Measurements from ENCODE around the gene SMARCA4.
A peak's percentile ranks its signal among the peaks of the same experiment; 100 is the strongest.
"Not testable (repeated sequence)": the region's sequence is repeated elsewhere in the genome, so short reads cannot be mapped to it uniquely, and the experiment has no call there.

SMARCA4 gene

DNA sequence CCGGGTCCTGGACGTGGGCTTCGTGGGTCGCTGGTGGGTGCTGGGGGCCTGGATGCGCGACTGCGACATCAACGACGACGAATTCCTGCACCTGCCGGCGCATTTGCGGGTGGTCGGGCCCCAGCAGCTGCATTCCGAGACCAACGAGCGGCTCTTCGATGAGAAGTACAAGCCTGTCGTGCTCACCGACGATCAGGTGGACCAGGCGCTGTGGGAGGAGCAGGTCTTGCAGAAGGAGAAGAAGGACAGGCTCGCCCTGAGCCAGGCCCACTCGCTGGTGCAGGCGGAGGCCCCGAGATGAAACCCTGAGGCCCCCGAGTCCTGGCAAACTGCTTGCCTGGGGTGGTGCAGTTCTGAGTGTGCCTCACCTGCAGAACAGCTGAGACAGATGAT is 31.4 kb upstream of the SMARCA4 start:
- no peak for DNase-seq

DNA sequence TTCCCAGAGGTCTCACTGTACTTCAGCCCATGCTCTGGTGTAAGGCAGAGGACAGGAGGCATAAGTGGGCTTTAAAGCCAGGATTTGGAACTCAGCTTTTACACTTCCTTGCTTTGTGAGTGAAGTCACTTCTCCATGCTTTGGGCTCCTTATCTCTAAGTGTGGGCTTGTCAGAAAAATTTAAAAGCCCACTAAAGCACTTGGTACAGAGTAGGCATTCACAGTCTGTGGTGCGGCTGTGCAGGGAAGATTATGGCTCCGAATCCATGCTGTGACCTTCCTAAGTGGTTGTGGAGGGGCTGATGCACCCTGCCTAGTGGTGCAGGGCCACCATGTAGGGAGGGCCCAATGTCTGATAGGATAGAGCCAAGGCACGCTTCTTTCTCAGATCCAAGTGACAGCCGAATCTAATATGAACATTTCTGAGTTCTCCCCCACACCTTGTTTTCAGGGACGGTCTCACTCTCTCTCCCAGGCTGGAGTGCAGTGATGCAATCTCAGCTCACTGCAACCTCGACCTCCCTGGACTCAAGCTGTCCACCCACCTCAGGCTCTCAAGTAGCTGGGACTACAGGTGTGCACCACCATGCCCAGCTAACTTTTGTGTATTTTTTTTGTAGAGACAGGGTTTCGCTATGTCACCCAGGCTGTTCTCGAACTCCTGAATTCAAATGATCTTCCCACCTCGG is 25.3 kb upstream of the SMARCA4 start:
- DNase-seq, result no peak

DNA sequence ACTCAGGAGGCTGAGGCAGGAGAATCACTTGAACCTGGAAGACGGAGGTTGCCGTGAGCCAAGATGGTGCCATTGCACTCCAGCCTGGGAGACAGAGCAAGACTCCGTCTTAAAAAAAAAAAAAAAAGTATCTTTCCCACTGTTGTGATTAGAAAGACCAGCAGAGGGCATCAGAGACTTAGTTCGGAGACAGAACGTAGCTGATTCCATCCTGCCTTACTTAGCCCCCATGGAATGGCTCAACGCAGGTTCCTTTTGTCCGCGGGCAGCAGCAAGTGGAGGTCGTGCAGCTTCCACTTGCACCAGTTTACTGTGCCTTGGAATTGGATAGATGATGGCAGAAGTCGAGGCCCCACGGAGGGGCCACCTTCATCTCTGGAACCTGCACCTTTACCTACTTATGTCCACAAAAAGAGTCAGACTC is 24.2 kb upstream of the SMARCA4 start:
- DNase-seq, result no peak

DNA sequence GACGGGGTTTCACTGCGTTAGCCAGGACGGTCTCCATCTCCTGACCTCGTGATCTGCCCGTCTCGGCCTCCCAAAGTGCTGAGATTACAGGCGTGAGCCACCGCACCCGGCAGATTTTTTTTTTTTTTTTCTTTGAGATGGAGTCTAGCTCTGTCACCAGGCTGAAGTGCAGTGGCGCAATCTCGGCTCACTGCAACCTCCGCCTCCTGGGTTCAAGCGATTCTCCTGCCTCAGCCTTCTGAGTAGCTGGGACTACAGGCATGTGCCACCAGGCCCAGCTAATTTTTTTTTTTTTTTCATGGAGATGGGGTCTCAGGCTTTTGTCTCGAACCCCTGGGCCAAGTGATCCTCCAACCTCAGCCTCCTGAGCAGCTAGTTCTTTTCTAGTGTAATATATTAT is 19.2 kb upstream of the SMARCA4 start:
- not testable (repeated sequence) for DNase-seq

DNA sequence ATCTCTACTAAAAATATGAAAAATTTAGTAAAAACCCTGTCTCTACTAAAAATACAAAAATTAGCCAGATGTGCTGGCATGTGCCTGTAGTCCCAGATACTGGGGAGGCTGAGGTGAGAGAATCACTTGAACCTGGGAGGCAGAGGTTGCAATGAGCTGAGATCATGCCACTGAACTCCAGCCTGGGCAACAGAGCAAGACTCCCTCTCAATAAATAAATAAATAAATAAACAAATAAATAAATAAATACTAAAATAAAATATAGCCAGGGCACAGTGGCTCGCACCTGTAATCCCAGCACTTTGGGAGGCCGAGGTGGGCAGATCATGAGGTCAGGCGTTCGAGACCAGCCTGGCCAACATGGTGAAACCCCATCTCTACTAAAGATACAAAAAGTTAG is 17.4 kb upstream of the SMARCA4 start:
- not testable (repeated sequence) for DNase-seq

DNA sequence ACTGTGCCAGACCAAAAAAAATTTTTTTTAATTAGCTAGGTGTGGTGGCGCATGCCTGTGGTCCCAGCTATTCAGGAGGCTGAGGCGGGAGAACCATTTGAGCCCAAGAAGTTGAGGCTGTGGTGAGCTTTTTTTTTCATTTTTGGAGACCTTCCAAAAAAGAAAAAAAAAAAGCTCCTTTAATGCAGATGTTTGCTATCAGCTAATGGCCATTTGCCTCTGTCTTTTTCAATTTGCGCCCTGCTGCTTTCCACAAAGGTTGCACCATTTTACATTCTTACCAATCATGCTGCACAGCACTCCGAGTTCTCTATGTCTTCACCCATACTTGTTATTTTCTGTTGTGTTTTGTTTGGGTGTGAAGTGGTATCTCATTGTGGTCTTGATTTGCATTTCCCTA is 15.6 kb upstream of the SMARCA4 start:
- DNase-seq, result no peak

DNA sequence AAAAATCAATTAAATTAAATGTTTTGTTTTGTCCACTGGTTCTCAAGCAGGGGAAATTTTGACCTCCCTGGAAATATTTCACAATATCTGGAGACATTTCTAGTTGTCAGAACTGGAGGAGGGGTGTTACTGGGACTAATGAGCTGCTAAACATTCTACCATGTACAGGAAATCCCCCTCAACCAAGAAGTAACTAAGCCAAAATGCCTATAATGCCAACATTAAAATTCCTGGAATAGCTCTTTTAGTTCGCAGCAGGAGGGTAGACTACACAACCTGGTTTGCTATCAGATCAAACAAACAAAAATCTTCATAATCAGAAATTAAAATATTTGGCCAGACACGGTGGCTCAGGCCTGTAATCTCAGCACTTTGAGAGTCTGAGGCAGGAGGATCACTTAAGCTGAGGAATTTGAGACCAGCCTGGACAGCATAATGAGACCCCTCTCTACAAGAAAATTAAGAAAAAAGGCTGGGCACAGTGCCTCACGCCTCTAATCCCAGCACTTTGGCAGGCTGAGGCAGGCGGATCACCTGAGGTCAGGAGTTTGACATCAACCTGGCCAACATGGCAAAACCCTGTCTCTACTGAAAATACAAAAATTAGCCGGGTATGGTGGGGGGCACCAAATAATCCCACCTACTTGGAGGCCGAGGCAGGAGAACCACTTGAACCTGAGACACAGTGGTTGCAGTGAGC is 13.7 kb upstream of the SMARCA4 start:
- no peak for DNase-seq

DNA sequence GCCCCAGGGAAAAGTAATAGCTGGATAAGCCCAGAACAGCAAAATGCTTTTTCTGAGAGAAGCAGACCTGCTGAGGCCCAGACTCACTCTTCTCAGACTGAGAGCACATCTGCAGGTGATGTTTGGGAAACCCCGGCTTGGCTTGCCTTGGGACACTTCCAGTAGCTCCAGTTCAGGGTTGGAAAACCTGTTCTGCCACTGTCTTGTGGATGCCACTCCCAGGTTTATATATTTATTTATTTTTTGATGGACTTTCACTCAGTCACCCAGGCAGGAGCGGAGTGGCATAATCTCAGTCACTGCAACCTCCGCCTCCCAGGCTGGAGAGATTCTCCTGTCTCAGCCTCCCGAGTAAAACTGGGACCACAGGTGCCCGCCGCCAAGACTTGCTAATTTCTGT is 8.0 kb upstream of the SMARCA4 start:
- DNase-seq, result no peak

DNA sequence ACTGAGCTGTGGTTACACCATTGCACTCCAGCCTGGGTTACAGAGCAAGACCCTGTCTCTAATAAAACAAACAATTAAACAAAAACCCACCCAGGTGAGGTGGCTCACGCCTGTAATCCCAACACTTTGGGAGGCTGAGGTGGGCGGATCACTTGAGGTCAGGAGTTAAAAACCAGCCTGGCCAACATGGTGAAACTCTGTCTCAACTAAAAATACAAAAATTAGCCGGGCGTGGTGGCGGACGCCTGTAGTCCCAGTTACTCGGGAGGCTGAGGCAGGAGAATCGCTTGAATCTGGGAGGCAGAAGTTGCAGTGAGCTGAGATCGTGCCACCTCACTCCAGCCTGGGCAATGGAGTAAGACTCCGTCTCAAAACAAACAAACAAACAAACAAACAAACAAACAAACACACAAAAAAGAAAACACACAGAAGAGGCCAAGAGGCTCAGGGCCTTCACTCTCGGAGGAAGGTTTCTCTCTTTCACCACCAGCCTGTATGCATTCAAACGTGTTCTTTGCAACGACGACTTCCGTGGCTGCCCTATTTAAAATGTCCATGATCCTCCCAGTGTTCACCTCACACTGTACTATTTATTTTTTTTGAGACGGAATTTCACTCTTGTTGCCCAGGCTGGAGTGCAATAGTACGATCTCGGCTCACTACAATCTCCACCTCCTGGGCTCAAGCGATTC is 1.4 kb upstream of the SMARCA4 start:
- DNase-seq, result not testable (repeated sequence)

DNA sequence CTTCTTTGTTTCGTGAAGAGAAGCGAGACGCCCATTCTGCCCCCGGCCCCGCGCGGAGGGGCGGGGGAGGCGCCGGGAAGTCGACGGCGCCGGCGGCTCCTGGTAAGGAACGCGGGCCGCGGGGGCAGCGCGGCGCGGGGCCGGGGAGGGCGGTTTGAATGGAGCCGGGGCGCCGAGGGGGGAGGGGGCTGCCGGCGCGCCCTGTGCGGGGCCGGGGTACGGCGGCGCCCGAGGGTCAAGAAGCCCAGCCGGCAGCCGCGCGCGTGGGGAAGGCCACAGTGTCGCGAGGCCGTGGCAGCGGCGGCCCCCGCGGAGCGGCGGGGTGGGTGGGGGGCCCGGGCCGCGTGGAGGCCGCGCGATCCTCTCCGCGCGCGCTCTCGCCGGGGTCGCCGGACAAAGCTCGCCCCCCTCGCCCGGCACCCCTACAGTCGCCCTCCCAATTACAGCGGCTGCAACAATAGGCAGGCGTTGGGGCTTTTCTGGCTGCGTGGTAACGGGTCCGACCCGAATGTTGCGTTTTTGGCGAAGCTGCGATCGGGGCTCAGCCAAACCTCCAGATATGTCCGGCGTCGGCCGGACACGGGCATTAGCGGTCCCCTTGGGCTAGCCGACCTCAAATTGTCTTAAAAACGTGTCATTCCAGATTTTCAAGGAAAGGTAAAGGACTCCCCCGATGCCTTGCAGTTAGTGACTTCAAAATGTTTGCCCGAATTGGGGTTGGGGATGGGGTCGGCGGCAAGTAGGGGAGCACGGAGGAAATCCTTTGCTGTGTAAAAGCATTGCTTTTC is 437 bp downstream of the SMARCA4 start:
- DNase-seq, result peak; percentile 72

DNA sequence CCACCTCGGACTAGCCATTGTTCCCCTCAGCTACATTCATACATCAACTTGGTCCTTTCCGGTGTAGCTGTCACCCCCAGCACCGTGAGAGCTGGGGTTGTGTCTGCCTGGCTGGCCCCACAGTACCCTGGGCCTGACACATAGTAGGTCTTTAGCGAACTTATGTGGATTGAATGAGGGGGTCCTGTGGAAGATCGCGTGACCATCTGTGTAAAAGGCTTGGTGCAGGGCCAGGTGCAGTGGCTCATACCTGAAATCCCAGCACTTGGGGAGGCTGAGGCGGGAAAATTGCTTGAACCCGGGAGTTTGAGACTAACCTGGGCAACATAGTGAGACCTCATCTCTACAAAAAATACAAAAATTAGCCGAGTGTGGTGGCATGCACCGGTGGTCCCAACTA is 2.0 kb downstream of the SMARCA4 start:
- no peak for DNase-seq

DNA sequence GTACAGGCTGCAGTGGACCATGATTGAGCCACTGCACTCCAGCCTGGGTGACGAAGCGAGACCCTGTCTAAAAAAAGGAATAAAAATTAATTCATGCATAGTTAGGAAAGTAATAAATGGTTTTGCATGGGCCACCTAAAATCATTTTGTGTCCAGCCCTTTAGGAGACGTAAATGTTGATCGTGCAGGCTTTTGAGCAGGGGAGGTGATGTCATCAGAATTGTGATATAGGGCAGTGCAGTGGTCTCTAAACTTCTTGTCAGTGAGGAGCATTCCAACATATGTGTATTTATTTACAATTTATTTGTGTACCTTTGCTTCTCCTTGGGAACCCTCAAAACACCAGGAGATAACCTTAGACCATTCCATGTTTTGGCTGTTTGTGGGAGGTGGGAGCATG is 3.0 kb downstream of the SMARCA4 start:
- DNase-seq, result no peak

DNA sequence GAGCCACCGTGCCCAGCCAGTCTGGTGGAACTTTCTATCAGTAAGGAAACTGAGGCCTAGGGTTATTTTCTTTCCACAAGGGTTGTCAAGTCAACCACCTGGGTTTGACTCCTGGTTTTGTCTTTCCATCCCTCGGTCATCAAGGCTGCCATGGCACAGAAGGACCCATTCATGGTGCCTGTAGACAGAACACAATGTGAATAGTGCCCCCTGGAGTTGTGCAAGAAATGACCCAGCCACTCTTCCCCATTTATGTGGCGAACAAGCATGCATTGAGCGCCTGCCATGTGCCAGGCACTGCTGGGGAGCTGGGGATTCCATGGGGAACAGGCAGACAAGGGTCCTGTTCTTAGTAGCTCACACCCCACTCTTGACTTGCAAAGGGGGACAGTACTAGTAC is 4.1 kb downstream of the SMARCA4 start:
- no peak for DNase-seq

DNA sequence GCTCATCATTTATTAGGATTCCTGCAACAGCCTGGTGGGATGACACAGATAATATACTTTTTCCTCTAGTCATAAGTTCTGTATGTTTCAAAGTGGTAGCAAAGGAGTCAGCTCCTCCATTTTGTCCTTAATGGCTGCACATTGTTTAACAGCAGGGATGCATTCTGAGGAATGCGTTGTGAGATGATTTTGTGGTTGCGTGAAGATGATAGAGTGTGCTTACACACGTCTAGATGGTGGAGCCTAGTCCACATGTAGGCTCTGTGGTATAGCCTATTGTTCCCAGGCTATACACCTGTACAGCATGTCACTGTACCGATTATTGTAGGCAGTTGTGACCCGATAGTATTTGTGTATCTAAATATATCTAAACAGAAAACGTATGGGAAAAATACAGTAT is 4.6 kb downstream of the SMARCA4 start:
- DNase-seq, result no peak

DNA sequence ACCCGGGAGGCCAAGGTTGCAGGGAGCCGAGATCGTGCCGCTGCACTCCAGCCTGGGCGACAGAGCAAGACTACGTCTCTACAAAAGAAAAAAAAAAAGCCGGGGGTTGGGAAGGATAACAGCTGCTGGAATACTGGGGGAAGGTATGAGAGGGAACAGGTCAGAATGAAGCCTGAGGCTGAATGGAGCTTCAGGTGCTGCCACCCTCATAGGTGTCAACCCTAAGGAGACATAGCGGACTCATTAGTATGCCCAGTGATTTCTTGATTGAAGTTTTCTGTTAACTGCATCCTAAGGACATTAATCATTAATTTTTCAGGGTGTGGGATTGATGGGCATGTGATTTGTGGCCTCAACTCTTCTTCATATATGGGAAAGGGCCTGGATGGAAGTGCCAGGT is 6.0 kb downstream of the SMARCA4 start:
- no peak for DNase-seq

DNA sequence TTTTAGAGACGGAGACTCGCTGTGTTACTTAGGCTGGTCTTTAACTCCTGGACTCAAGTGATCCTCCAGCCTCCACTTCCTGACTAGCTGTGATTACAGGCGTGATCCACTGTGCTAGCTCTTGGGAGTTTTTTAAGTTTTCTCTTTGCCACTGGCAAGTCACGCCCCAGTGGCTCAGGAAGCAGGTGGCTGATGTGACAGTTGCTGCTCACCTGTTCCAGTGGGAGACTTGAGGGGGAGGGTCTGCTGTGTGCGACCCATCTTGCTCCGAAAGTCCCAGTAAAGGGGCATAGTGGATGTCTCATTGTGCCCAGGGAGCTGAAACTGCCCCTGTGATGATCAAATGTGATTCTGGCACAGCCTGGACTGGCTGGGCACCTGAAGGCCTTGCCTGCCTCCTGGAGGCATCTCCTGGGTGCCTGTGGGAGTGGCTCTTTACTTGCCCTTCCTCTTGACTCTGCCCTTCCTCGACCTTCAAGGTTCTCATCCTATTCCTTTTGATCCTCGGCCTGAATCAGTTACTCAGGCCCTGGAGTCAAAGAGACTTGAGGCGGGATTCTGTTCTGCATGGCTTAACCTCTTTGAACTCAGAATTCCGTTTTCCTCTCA is 7.8 kb downstream of the SMARCA4 start:
- DNase-seq, result no peak

DNA sequence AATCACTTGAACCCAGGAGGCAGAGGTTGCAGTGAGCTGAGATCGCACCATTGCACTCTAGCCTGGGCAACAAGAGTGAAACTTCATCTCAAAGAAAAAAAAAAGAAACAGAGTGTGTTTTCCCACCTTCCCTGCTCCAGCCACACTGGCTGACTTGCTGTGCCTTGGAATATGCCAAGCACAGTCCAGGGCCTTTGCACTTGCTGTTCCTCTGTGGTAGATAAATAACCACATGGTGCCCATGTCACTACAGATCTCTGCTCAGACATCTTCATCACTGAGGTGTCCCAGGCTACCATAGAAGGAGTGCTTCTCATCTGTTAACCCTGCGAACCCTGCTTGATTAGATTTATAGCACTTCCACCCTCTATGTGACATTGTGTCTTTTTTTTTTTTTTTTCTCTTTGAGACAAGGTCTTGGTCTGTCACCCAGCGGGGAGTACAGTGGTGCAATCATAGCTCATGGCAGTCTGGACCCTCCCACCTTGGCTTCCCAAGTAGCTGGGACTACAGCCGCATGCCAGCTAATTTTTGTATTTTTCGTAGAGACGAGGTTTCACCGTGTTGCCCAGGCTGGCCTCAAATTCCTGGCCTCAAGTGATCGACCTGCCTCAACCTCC is 10.4 kb downstream of the SMARCA4 start:
- DNase-seq, result no peak

DNA sequence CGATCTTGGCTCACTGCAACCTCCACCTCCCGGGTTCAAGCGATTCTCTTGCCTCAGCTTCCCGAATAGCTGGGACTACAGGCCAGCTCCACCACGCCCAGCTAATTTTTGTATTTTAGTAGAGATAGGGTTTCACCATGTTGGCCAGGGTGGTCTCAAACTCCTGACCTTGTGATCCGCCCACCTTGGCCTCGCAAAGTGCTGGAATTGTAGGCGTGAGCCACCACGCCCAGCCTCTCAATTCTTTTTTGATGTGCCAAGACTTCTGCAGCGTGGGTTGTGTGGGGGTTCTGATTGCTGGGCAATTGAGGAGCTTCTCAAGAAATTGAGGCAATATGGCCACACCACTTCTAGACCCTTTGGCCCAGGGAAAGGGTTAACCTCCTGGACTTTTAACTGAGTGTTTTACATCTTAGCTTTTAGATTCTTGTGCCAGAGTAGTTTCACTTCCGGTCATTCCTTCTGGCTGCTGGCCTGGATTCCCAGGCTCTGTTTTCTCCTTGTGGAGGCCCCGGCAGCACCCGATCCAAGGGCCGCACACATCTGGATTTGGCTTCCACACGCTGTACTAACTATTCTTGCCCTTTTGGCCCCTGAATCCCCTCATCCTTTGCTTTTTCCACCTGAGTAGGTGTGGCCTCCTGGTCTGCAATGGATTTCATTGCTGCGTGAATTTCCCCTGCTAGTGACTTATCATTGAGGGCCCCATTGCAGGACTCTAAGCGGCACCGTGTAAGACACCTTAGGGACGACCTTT is 14.7 kb downstream of the SMARCA4 start:
- DNase-seq, result no peak

DNA sequence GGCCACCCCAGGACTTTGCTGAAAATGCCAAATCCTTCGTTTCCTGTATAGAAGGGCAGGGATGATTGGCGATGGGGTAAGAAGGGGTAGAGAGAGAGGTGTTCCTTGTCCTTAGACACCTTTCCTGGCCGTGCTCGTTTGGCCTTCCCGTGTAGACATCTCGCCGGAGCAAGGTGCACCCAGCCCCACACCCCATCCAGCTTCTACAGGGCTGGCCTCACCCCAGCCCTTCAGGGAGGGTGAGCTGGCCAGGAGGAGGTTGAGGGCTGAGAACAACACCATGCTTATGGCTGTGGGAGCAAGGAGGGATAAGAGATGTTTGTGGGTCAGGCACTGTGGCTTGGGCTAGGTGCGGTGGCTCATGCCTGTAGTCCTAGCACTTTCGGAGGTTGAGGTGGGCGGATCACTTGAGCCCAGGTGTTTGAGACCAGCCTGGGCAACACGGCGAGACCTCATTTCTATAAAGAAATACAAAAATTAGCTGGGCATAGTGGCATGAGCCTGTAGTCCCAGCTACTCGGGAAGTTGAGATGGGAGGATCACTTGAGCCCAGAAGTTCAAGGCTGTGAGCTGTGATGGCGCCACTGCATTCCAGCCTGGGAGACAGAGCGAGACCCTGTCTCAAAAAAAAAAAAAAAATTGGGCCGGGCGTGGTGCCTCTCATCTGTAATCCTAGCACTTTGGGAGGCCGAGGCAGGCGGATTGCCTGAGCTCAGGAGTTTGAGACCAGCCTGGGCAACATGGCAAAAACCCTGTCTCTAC is 15.5 kb downstream of the SMARCA4 start:
- no peak for DNase-seq

DNA sequence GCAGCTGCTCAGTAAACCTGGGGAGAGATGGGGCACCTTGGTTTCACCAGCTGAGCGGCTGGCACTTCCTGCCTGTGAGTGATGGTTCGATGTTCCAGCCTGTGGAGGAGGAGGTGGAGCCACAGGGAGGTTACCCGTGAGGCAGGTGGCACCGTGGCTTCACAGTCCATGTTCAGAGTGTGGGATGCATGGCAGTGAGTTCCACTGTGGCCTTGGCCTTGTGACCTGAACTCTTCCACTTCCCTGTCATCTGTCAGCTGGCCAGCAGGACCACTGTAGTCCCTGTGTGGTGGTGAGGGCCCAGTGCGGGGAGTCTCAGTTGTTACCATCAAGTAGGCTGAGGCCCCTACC is 16.9 kb downstream of the SMARCA4 start:
- no peak for DNase-seq

DNA sequence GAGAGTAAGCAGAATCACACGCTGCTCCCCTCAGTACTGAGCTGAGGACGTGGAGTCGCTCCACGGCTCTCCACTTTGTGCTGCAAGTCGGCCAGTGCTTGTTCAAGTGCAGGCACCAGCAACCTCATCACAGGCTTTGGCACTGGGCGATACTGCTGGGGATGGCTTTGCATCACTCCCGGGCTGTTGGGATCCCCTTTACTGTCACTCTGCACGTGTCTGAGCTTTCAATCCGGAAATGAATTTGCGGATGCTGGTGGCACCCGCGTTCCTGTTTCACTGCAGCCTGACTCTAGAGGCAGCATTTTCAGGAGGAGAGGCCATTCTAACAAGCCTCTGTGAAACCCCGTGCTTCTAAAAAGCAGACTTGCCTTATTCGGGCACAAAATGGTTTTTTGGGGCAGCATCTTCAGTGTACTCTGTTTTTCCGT is 19.1 kb downstream of the SMARCA4 start:
- DNase-seq, result no peak
